Posterior vena cava (tissue), 2 donors: Measurements from ENCODE around the gene GDPD1. TPM values are rescaled to one million over a fixed set of nuclear protein-coding genes. Genes with fewer than 3 reads are reported as not detected.
"Not testable (repeated sequence)": the region's sequence is repeated elsewhere in the genome, so short reads cannot be mapped to it uniquely, and the experiment has no call there.

Source experiments
- DNase-seq: peaks from one replicate; pipeline ENCODE4 v3.0.0-alpha.2; 2020; ENCODE audit warnings: low spot score
- intact Hi-C, 2 donors: fragments of 100-400 bp; cut with DNase I; formaldehyde crosslinking; loops; one replicate each; pipeline versions ENCODE4 v1.14.1 to v1.14.2; 2022 to 2023
- total RNA-seq, 2 donors: library from RNA; stranded (reverse); fragmentation: NEBNext Ultra II Directional; extraction: Animal tissue kit (Norgen Biotek cat#: 25700); gene quantifications; one replicate each; pipeline ENCODE4 v1.2.1, GENCODE V29; 2021
- donor health status: DM: yes; HTN: yes; CAD: no.
- donor health status: DM: yes; HTN: yes; CAD: no.

GDPD1 gene
- total RNA-seq, 2 donors from 2014 or later = 2.5 to 2.7 TPM

GRCh38 chr17:59230764-59231163 is 10.5 kb downstream of the GDPD1 start:
- intact Hi-C loops = no loop called here
- no peak for DNase-seq

GRCh38 chr17:59234631-59235030 is 14.3 kb downstream of the GDPD1 start:
- intact Hi-C loops = no loop called here
- DNase-seq = no peak

GRCh38 chr17:59238906-59239305 is 18.6 kb downstream of the GDPD1 start:
- intact Hi-C loops = no loop called here
- DNase-seq = no peak

- no peak for DNase-seq
- intact Hi-C loops = no loop called here
Measured at GRCh38 chr17:59244081-59244480, 23.8 kb downstream of the GDPD1 start.

GRCh38 chr17:59254742-59255141 is 34.4 kb downstream of the GDPD1 start:
- intact Hi-C loops = no loop called here

GRCh38 chr17:59257101-59257500 is 36.8 kb downstream of the GDPD1 start:
- intact Hi-C loops = no loop called here
- DNase-seq = no peak

More at GRCh38 chr17:59254742-59255141, 34.4 kb downstream of the GDPD1 start:
- DNase-seq = no peak

- DNase-seq = no peak
- intact Hi-C loops = no loop called here
Measured at GRCh38 chr17:59260722-59261121, 40.4 kb downstream of the GDPD1 start.

GRCh38 chr17:59266745-59267144 is 46.4 kb downstream of the GDPD1 start:
- intact Hi-C loops = loop anchor here in 1 of 2 donors (2.0 kb wide), 1 partner anchor 74 kb away; no protein-coding TSS in a partner anchor
- DNase-seq = no peak

GRCh38 chr17:59267776-59268175 is 47.5 kb downstream of the GDPD1 start:
- no peak for DNase-seq
- intact Hi-C loops = loop anchor here in 1 of 2 donors (2.0 kb wide), 1 partner anchor 73 kb away; no protein-coding TSS in a partner anchor

GRCh38 chr17:59275618-59276017 is 55.3 kb downstream of the GDPD1 start:
- intact Hi-C loops = no loop called here
- no peak for DNase-seq

GRCh38 chr17:59277031-59277430 is 56.7 kb downstream of the GDPD1 start:
- DNase-seq = no peak
- intact Hi-C loops = no loop called here

GRCh38 chr17:59278406-59278805 is 58.1 kb downstream of the GDPD1 start:
- intact Hi-C loops = no loop called here
- no peak for DNase-seq

GRCh38 chr17:59284317-59284716 is 64.0 kb downstream of the GDPD1 start:
- DNase-seq = no peak
- intact Hi-C loops = no loop called here

- intact Hi-C loops = no loop called here
Measured at GRCh38 chr17:59287452-59287851, 67.1 kb downstream of the GDPD1 start.

GRCh38 chr17:59287891-59288290 is 67.6 kb downstream of the GDPD1 start:
- DNase-seq = no peak
- intact Hi-C loops = no loop called here

More at GRCh38 chr17:59287452-59287851, 67.1 kb downstream of the GDPD1 start:
- DNase-seq = no peak

- intact Hi-C loops = no loop called here
- DNase-seq = no peak
Measured at GRCh38 chr17:59289981-59290301, 69.6 kb downstream of the GDPD1 start.

GRCh38 chr17:59290302-59290998 is 70.1 kb downstream of the GDPD1 start:
- not testable (repeated sequence) for DNase-seq

GRCh38 chr17:59292174-59292523 is 71.8 kb downstream of the GDPD1 start:
- intact Hi-C loops = no loop called here
- no peak for DNase-seq

More at GRCh38 chr17:59290302-59290998, 70.1 kb downstream of the GDPD1 start:
- intact Hi-C loops = not testable (repeated sequence)

GRCh38 chr17:59296190-59296589 is 75.9 kb downstream of the GDPD1 start:
- DNase-seq = no peak
- intact Hi-C loops = no loop called here

- no peak for DNase-seq
- intact Hi-C loops = no loop called here
Measured at GRCh38 chr17:59298521-59298920, 78.2 kb downstream of the GDPD1 start.

GRCh38 chr17:59299400-59300092 is 79.2 kb downstream of the GDPD1 start:
- intact Hi-C loops = no loop called here
- DNase-seq = no peak
